Epithelial cell of esophagus (primary cell): Measurements from ENCODE around the gene RUNX3.

ENCODE experiments used
- DNase-seq: peaks from one replicate; pipeline ENCODE4 v3.0.0; 2010; ENCODE audit warnings: low read depth
- H3K4me3 ChIP-seq: 2 replicates; pipeline ENCODE4 v1.5.1; 2011; ENCODE audit warnings: mild to moderate bottlenecking, low read length, control low read depth
- TF ChIP-seq, protein P1 (sequence below): IDR thresholded peaks from 2 replicates; pipeline ENCODE4 v1.5.1; 2011; ENCODE audit warnings: low read depth, mild to moderate bottlenecking, low read length, control low read depth, inconsistent platforms; ENCODE audit not compliant: insufficient read depth; ENCODE audit errors: missing control alignments

The RUNX3 gene

DNA sequence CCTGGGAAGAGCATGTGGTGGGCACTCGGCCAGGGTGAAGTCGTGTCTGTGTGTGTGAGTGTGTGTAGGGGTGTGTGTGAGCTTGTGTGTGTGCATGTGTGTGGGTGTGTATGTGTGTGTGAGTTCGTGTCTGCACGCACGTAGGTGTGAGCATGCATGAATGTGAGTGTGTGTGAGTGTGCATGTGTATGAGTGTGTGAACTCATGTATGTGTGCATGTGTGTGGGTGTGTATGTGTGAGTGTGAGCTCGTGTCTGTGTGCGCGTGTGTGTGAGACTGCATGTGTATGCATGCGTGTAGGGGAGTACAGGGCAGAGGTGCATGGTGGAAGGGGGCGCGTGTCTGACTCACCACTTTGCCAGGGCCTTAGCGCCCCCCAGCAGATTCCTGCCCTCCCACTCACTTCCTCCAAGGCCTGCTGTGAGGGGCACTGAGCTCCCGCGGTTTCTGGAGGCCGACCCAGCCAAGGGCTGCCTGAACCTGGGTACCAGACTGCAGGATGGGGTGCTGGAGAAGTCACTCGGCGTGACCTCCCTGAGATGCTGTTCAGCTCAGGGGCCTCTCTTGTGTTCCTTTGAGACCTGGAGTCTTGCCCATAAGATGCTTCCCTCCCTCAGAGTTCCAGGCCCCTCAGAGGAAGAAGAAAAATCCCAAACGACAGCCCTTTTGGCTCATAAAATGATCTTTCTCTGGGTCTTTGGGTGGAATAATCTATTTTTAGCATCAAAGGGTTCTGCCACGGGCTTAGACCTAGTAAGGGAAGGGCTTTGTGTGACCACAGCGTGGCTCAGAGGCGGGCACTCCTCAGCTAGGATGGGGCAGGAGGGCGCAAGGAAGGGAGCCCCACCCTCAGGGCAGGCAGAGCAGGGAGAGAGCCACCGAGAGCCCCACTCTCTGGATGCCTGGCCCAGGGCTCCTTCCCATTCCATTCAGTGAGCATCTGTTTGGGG, 41.1 kb upstream of the RUNX3 start:
- TF ChIP-seq, protein P1, sequence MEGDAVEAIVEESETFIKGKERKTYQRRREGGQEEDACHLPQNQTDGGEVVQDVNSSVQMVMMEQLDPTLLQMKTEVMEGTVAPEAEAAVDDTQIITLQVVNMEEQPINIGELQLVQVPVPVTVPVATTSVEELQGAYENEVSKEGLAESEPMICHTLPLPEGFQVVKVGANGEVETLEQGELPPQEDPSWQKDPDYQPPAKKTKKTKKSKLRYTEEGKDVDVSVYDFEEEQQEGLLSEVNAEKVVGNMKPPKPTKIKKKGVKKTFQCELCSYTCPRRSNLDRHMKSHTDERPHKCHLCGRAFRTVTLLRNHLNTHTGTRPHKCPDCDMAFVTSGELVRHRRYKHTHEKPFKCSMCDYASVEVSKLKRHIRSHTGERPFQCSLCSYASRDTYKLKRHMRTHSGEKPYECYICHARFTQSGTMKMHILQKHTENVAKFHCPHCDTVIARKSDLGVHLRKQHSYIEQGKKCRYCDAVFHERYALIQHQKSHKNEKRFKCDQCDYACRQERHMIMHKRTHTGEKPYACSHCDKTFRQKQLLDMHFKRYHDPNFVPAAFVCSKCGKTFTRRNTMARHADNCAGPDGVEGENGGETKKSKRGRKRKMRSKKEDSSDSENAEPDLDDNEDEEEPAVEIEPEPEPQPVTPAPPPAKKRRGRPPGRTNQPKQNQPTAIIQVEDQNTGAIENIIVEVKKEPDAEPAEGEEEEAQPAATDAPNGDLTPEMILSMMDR, result no peak
- no peak overlapping the region for H3K4me3 ChIP-seq
- DNase-seq, result no peak

DNA sequence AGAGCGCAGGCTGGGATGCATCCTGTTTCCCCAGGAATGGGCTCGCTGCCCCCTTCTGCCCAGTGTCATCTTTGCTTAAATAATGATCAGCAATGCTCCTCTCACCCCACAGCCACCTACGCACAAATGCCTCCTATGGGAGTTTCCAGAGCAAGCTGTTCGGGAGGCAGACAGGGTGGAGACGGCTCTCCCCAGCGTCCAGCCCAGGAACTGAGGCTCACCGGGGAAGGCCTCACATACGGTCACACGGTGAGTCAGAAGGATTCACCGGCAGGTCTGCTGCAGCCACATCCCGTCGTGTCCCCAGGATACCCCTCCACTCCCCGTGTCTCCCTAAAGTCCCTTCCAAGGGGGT, 40.3 kb upstream of the RUNX3 start:
- H3K4me3 ChIP-seq, result no peak overlapping the region
- TF ChIP-seq, protein P1, result peak; percentile 34
- peak; percentile 84 for DNase-seq

DNA sequence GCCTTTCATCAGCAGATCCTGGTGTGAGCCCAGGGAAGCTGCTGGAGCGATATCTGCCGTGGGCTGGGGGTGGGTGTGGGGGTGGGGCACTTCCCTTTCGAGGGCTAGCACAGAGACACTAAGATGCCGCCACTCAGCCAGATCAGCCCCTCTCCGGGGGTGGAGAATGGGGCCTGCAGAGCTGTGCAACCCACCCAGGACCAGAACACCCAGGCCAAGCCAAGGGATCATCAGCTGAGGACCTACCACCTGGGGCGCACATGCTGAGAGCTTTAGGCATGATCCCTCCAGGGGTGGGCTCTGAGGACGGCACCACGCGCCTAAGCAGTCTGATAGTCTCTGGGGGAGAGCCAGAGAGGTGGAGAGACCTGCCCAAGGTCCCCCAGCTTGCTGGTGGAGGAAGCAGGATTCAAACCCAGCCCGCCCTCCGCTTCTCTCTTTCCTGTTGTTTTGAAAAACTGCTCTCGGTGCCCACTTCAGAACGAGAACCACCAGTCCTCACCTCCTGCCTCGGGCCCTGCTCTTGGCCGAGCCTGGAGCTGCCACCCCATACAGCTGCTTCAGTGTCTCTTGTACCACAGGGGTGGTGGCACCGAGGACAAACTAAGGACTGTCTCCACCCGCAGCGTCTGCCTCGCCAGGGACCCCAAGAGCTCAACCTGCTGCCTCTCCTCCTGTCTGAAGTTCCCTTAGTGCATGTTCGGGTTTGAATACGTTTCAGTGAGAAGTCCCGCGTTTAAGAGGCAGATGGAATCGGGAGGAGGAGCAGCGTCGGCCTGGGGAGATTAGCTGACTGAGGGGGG, 39.7 kb upstream of the RUNX3 start:
- TF ChIP-seq, protein P1, result no peak
- no peak for DNase-seq
- no peak overlapping the region for H3K4me3 ChIP-seq

DNA sequence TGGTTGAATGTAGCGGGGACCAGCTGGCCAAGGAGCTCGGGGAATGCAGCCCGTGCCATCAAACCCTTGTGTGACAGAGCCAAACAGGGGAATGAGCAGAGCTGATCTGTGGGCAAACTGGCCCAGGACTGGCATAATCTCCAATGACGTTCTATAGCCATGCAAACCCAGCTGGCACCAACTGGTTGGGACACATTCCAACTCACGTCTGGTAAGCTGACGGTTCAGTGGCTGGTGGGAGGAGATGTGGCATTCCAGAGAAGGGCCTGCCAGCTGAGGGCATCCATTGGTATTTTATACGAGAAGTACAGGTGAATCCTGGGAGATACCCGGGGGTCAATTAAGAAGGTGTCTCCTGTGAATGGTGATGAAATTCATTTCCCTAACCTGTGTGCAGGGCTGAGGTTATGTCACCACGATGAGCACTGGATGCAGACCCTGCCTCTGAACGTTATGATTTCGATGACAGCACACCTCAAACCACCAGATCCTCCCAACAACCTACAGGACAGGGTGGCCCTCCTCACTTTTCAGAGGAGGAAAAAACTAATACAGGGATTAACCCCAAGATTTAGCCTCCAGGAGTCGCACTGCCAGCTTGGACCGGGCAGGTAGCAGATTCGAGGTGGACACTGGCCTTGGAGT, 39.0 kb upstream of the RUNX3 start:
- TF ChIP-seq, protein P1, result no peak
- peak; percentile 75 for DNase-seq

DNA sequence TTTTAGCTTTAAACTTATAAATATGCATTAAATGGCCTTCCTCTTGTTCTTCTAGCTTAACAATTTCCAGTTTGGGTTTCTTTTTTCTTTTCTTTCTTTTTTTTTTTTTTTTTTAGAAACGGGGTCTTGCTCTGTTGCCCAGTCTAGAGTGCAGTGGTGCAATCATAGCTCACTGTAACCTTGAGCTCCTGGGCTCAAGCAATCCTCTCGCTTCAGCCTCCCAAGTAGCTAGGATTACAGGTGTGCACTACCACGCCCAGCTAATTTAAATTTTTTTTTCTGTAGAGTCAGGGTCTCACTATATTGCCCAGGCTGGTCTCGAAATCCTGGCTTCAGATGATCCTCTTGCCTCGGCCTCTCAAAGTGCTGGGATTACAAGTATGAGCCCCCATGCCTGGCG, 37.9 kb upstream of the RUNX3 start:
- DNase-seq, result no peak
- TF ChIP-seq, protein P1, result no peak
- no peak overlapping the region for H3K4me3 ChIP-seq

More for the DNA sequence above, 39.0 kb upstream of the RUNX3 start:
- H3K4me3 ChIP-seq, result no peak overlapping the region

DNA sequence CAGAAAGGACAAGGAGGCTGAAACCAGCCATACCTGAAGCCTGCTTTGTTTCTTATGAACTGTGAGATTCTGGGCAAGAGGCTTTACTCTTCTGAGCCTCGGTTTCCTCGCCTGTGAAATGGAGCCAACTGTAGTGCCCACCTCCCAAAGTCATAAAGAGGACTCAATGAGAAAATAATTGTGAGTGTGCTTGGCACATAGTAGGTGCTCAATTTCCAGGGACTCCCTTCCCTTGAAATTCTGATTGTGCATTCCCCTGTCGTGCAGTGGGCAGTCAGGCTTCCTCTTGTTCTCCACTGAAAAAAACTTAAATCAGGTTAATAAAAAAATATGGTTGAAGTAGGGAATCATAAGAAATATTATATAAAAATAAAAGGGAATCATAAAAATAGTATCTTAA, 37.5 kb upstream of the RUNX3 start:
- no peak overlapping the region for H3K4me3 ChIP-seq
- TF ChIP-seq, protein P1, result no peak
- DNase-seq, result no peak
